HEK293 (cell line): ENCODE measurements around the gene SELENOO.

Experiments used
- CTCF ChIP-seq: fragments of 450-650 bp; formaldehyde crosslinking; IDR thresholded peaks from 2 replicates; pipeline ENCODE4 v1.5.1; 2016; ENCODE audit warnings: missing biosample characterization, missing genetic modification characterization
- PATZ1 ChIP-seq: fragments of 450-650 bp; formaldehyde crosslinking; IDR thresholded peaks from 2 replicates; pipeline ENCODE4 v1.5.1; 2016; ENCODE audit warnings: missing biosample characterization, missing genetic modification characterization
- SETDB1 ChIP-seq: IDR thresholded peaks from one replicate; pipeline ENCODE4 v1.6.1; 2017; ENCODE audit warnings: mild to moderate bottlenecking, low read length, moderate library complexity, mixed read lengths; ENCODE audit not compliant: insufficient read length
- SP2 ChIP-seq: fragments of 450-650 bp; formaldehyde crosslinking; IDR thresholded peaks from 2 replicates; pipeline ENCODE4 v1.5.1; 2016; ENCODE audit warnings: missing biosample characterization, missing genetic modification characterization
- TCF7L2 ChIP-seq: IDR thresholded peaks from 2 replicates; pipeline ENCODE4 v1.6.1; 2011; ENCODE audit warnings: low read depth, mild to moderate bottlenecking, inconsistent platforms, low read length, moderate library complexity, borderline replicate concordance
- ZBTB26 ChIP-seq: fragments of 450-650 bp; formaldehyde crosslinking; optimal IDR thresholded peaks from 2 replicates; pipeline ENCODE3; 2016; ENCODE audit warnings: missing biosample characterization, mild to moderate bottlenecking, missing genetic modification characterization
- ZNF121 ChIP-seq: fragments of 450-650 bp; formaldehyde crosslinking; IDR thresholded peaks from 2 replicates; pipeline ENCODE4 v1.5.1; 2016; ENCODE audit warnings: missing biosample characterization, missing genetic modification characterization
- ZNF169 ChIP-seq: fragments of 450-650 bp; formaldehyde crosslinking; IDR thresholded peaks from 2 replicates; pipeline ENCODE4 v1.5.1; 2016; ENCODE audit warnings: missing biosample characterization, missing genetic modification characterization
- ZNF18 ChIP-seq: fragments of 450-650 bp; formaldehyde crosslinking; IDR thresholded peaks from 2 replicates; pipeline ENCODE4 v1.5.1; 2016; ENCODE audit warnings: missing biosample characterization, missing genetic modification characterization
- ZNF280C ChIP-seq: fragments of 450-650 bp; formaldehyde crosslinking; IDR thresholded peaks from 2 replicates; pipeline ENCODE4 v1.5.1; 2016; ENCODE audit warnings: missing biosample characterization, missing genetic modification characterization
- ZNF350 ChIP-seq: fragments of 450-650 bp; formaldehyde crosslinking; IDR thresholded peaks from 2 replicates; pipeline ENCODE4 v1.5.0; 2017; ENCODE audit warnings: missing biosample characterization, mild to moderate bottlenecking, missing genetic modification characterization
- ZNF837 ChIP-seq: fragments of 450-650 bp; formaldehyde crosslinking; IDR thresholded peaks from 2 replicates; pipeline ENCODE4 v1.5.1; 2016; ENCODE audit warnings: missing biosample characterization, missing genetic modification characterization

GRCh38 chr22:50244420-50245213, 43.8 kb downstream of the SELENOO start, which contains the start of gene TUBGCP6:
- TF ChIP-seq ZBTB26 (tag by site-specific recombination) (peak; percentile 94), SETDB1 (no peak), ZNF350 (tag by site-specific recombination) (no peak), ZNF121 (tag by site-specific recombination) (no peak), CTCF (tag by site-specific recombination) (peak; percentile 78; the same call in 1 of the 2 replicates), ZNF169 (tag by site-specific recombination) (no peak), TCF7L2 (no peak), SP2 (tag by site-specific recombination) (peak; percentile 92), ZNF280C (no peak), ZNF18 (peak; percentile 96), PATZ1 (tag by site-specific recombination) (no peak; the same call in none of the 2 replicates), ZNF837 (0 out of 2 replicates have a peak, but pooled peaks have one; percentile 21)
